K562 (cell line): Measurements from ENCODE around the gene WWTR1. TPM values are rescaled to one million over a fixed set of nuclear protein-coding genes. Genes with fewer than 3 reads are reported as not detected.
A peak's percentile ranks its signal among the peaks of the same experiment; 100 is the strongest.

ENCODE experiments used
- BACH1 ChIP-seq: fragments of 200-800 bp; sonication (Bioruptor generic); IDR thresholded peaks from 2 replicates; pipeline ENCODE4 v1.6.1; 2016; ENCODE audit warnings: missing genetic modification characterization, missing compliant biosample characterization
- CCNT2 ChIP-seq: IDR thresholded peaks from 2 replicates; pipeline ENCODE4 v1.6.1; 2011; ENCODE audit warnings: borderline replicate concordance, low read depth, mild to moderate bottlenecking, moderate library complexity, mixed read lengths, low read length; ENCODE audit not compliant: insufficient read length; ENCODE audit errors: extremely low read depth
- FOXJ3 ChIP-seq: sonication (generic); formaldehyde crosslinking; IDR thresholded peaks from 2 replicates; pipeline ENCODE4 v1.4.0; 2020; ENCODE audit warnings: mild to moderate bottlenecking, missing genetic modification reagents
- FOXM1 ChIP-seq, 2 experiments: fragments of 450-650 bp in 1 of 2; sonication (generic) in 1 of 2; formaldehyde crosslinking in 1 of 2; IDR thresholded peaks; 2 replicates each; pipeline versions ENCODE4 v1.6.1 to v1.9.0; 2017 to 2022; ENCODE audit warnings: low read depth in 2 of 2, mild to moderate bottlenecking in 2 of 2, missing genetic modification reagents in 1 of 2, moderate library complexity in 1 of 2
- HMG20B ChIP-seq: fragments of 250-450 bp; sonication (Bioruptor Pico); IDR thresholded peaks from 2 replicates; pipeline ENCODE4 v1.5.0; 2021; ENCODE audit warnings: mild to moderate bottlenecking
- NFRKB ChIP-seq: fragments of 450-650 bp; IDR thresholded peaks from 2 replicates; pipeline ENCODE4 v1.6.1; 2016; ENCODE audit warnings: low read depth
- SMAD4 ChIP-seq: fragments of 250-450 bp; sonication (Bioruptor Pico); conservative IDR thresholded peaks from 2 replicates; pipeline ENCODE4 v1.8.0; 2021; ENCODE audit warnings: inconsistent platforms, mild to moderate bottlenecking, moderate library complexity
- SMARCA4 ChIP-seq: fragments of 450-650 bp; IDR thresholded peaks from 2 replicates; pipeline ENCODE4 v1.6.1; 2016
- SMARCE1 ChIP-seq: fragments of 450-650 bp; IDR thresholded peaks from 2 replicates; pipeline ENCODE4 v1.7.1; 2016; ENCODE audit warnings: mild to moderate bottlenecking
- TOE1 ChIP-seq, 2 experiments: fragments of 450-650 bp in 1 of 2; sonication (generic) in 1 of 2; formaldehyde crosslinking in 1 of 2; IDR thresholded peaks; 2 replicates each; pipeline versions ENCODE4 v1.7.1 to v1.8.0; 2016 to 2022; ENCODE audit warnings: borderline replicate concordance in 2 of 2, mild to moderate bottlenecking in 2 of 2, antibody characterized with exemption in 1 of 2, inconsistent platforms in 1 of 2, low read depth in 1 of 2, missing genetic modification reagents in 1 of 2, moderate library complexity in 1 of 2
- ZEB2 ChIP-seq: fragments of 450-650 bp; IDR thresholded peaks from 2 replicates; pipeline ENCODE4 v1.6.1; 2016
- ZNF197 ChIP-seq: fragments of 200-800 bp; sonication (Bioruptor generic); IDR thresholded peaks from 2 replicates; pipeline ENCODE4 v1.6.1; 2016; ENCODE audit warnings: low read depth, missing genetic modification characterization, missing compliant biosample characterization
- polyA plus RNA-seq, 8 experiments: library from polyadenylated mRNA; depleted of rRNA in 4 of 8; stranded (reverse) in 5 of 8; unstranded in 3 of 8; fragments of >200 nt; fragmentation: Nextera tagmentation in 2 of 8; fragmentation: Illumina TruSeq in 1 of 8; extraction: Ambion mirVana in 2 of 8; extraction: Trizol in 1 of 8; gene quantifications; 2 replicates each; pipeline versions ENCODE4 v1.2.1 to v1.2.3, GENCODE V29; 2011 to 2014; ENCODE audit warnings: inconsistent platforms in 1 of 8, missing spikeins in 1 of 8
- total RNA-seq, 7 experiments: library from RNA; depleted of rRNA in 6 of 7; stranded (reverse); fragments of >200 nt in 6 of 7; fragmentation: Illumina TruSeq in 2 of 7; extraction: Trizol in 2 of 7; gene quantifications; 2 replicates each; pipeline versions ENCODE4 v1.2.1 to v1.2.3, GENCODE V29; 2011 to 2021; ENCODE audit warnings: low replicate concordance in 1 of 7
- TF ChIP-seq, protein P1 (sequence below), 3 experiments: fragments of 200-800 bp in 1 of 3; fragments of 250-450 bp in 1 of 3; fragments of 450-650 bp in 1 of 3; sonication (Bioruptor Pico) in 1 of 3; sonication (Bioruptor generic) in 1 of 3; formaldehyde crosslinking in 1 of 3; IDR thresholded peaks; 2 replicates each; pipeline versions ENCODE4 v1.6.1 to v1.8.0; 2016 to 2022; ENCODE audit warnings: mild to moderate bottlenecking in 2 of 3, missing genetic modification characterization in 2 of 3, missing compliant biosample characterization in 1 of 3, moderate library complexity in 1 of 3
- TF ChIP-seq, protein P2 (sequence below): fragments of 450-650 bp; formaldehyde crosslinking; IDR thresholded peaks from 2 replicates; pipeline ENCODE4 v1.4.0; 2020; ENCODE audit warnings: mild to moderate bottlenecking, moderate library complexity
- TF ChIP-seq, protein P3 (sequence below): fragments of 150-350 bp; IDR thresholded peaks from 2 replicates; pipeline ENCODE4 v1.6.1; 2014; ENCODE audit warnings: low read depth, mild to moderate bottlenecking, low read length, borderline replicate concordance
- TF ChIP-seq, protein P4 (sequence below), 2 experiments: fragments of 450-650 bp in 1 of 2; sonication (generic) in 1 of 2; formaldehyde crosslinking in 1 of 2; IDR thresholded peaks in 1 of 2; conservative IDR thresholded peaks in 1 of 2; 2 replicates each; pipeline versions ENCODE4 v1.6.1 to v1.8.1; 2016 to 2023; ENCODE audit warnings: mild to moderate bottlenecking in 2 of 2, moderate library complexity in 2 of 2, inconsistent platforms in 1 of 2, missing genetic modification reagents in 1 of 2

WWTR1 gene
- total and polyA plus RNA-seq, 9 of the 15 experiments (the other 6 are each of a cell fraction or from before 2014, with no cell fraction given): 0.04 to 1.5 (median 0.60) TPM

DNA sequence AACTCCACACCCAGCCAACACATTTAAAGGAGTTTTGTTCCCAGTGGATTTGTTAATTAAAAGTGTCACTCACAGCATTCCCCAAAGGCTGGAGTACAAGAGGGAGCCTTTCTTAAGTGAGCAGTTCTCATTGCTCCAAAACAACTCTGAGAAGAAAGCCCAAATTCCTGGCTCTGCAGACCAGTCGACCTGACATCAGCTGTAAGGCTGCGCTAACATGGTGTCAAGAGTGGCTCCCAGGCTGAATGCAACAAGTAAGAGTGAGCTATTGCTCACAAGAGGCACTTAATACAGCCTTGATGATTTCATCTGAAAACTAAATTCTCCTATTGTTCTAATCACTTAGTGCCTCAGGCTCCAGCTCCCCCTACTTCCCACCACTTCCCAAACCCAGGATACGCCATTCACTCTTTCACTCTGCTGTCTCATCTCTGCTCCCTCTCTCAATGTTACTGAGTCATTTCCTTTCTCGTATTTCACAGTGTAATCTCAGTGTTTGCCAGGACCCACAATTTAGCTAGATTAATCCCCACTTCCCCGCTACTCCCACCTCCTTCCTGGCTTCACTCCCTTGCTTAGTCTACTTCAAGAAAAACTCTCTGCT is 81.8 kb downstream of the WWTR1 start (continued):
- TF ChIP-seq SMARCA4: peak; percentile 94
- TF ChIP-seq, protein P1, sequence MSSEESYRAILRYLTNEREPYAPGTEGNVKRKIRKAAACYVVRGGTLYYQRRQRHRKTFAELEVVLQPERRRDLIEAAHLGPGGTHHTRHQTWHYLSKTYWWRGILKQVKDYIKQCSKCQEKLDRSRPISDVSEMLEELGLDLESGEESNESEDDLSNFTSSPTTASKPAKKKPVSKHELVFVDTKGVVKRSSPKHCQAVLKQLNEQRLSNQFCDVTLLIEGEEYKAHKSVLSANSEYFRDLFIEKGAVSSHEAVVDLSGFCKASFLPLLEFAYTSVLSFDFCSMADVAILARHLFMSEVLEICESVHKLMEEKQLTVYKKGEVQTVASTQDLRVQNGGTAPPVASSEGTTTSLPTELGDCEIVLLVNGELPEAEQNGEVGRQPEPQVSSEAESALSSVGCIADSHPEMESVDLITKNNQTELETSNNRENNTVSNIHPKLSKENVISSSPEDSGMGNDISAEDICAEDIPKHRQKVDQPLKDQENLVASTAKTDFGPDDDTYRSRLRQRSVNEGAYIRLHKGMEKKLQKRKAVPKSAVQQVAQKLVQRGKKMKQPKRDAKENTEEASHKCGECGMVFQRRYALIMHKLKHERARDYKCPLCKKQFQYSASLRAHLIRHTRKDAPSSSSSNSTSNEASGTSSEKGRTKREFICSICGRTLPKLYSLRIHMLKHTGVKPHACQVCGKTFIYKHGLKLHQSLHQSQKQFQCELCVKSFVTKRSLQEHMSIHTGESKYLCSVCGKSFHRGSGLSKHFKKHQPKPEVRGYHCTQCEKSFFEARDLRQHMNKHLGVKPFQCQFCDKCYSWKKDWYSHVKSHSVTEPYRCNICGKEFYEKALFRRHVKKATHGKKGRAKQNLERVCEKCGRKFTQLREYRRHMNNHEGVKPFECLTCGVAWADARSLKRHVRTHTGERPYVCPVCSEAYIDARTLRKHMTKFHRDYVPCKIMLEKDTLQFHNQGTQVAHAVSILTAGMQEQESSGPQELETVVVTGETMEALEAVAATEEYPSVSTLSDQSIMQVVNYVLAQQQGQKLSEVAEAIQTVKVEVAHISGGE (CRISPR knock-in tag; IDR thresholded peaks at IDR 0.05): peak in 1 of 3 experiments; percentile 16; a peak in 1 of 6 replicates
- TF ChIP-seq SMAD4 (CRISPR knock-in tag): peak; percentile 44; the same call in 1 of the 2 replicates
- TF ChIP-seq HMG20B: no peak
- peak; percentile 91 for TF ChIP-seq SMARCE1
- 0 out of 2 replicates have a peak, but pooled peaks have one; percentile 35 for TF ChIP-seq ZNF197 (CRISPR knock-in tag)
- TF ChIP-seq, protein P2, sequence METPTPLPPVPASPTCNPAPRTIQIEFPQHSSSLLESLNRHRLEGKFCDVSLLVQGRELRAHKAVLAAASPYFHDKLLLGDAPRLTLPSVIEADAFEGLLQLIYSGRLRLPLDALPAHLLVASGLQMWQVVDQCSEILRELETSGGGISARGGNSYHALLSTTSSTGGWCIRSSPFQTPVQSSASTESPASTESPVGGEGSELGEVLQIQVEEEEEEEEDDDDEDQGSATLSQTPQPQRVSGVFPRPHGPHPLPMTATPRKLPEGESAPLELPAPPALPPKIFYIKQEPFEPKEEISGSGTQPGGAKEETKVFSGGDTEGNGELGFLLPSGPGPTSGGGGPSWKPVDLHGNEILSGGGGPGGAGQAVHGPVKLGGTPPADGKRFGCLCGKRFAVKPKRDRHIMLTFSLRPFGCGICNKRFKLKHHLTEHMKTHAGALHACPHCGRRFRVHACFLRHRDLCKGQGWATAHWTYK (CRISPR knock-in tag): no peak
- TF ChIP-seq, protein P3, sequence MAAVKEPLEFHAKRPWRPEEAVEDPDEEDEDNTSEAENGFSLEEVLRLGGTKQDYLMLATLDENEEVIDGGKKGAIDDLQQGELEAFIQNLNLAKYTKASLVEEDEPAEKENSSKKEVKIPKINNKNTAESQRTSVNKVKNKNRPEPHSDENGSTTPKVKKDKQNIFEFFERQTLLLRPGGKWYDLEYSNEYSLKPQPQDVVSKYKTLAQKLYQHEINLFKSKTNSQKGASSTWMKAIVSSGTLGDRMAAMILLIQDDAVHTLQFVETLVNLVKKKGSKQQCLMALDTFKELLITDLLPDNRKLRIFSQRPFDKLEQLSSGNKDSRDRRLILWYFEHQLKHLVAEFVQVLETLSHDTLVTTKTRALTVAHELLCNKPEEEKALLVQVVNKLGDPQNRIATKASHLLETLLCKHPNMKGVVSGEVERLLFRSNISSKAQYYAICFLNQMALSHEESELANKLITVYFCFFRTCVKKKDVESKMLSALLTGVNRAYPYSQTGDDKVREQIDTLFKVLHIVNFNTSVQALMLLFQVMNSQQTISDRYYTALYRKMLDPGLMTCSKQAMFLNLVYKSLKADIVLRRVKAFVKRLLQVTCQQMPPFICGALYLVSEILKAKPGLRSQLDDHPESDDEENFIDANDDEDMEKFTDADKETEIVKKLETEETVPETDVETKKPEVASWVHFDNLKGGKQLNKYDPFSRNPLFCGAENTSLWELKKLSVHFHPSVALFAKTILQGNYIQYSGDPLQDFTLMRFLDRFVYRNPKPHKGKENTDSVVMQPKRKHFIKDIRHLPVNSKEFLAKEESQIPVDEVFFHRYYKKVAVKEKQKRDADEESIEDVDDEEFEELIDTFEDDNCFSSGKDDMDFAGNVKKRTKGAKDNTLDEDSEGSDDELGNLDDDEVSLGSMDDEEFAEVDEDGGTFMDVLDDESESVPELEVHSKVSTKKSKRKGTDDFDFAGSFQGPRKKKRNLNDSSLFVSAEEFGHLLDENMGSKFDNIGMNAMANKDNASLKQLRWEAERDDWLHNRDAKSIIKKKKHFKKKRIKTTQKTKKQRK: no peak
- no peak for TF ChIP-seq FOXJ3 (CRISPR knock-in tag)
- peak; percentile 81; the same call in 1 of the 2 replicates for TF ChIP-seq NFRKB
- TF ChIP-seq ZEB2: 0 out of 2 replicates have a peak, but pooled peaks have one; percentile 21
- TF ChIP-seq FOXM1 (IDR thresholded peaks at IDR 0.05; ENCODE audit: low read depth): 0 out of 2 replicates have a peak, but pooled peaks have one; percentile 13
- no peak for TF ChIP-seq FOXM1 (CRISPR knock-in tag; IDR thresholded peaks at IDR 0.05; ENCODE audit: low read depth)
- peak; percentile 60; the same call in 1 of the 2 replicates for TF ChIP-seq BACH1 (tag)
- 0 out of 2 replicates have a peak, but pooled peaks have one; percentile 27 for TF ChIP-seq TOE1 (IDR thresholded peaks at IDR 0.05; ENCODE audit: borderline replicate concordance)
- TF ChIP-seq TOE1 (CRISPR knock-in tag; IDR thresholded peaks at IDR 0.05; ENCODE audit: borderline replicate concordance, low read depth): no peak
- TF ChIP-seq, protein P4, sequence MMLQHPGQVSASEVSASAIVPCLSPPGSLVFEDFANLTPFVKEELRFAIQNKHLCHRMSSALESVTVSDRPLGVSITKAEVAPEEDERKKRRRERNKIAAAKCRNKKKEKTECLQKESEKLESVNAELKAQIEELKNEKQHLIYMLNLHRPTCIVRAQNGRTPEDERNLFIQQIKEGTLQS (IDR thresholded peaks at IDR 0.05): peak; percentile 74
- TF ChIP-seq, protein P4 (CRISPR knock-in tag; conservative IDR thresholded peaks at IDR 0.05): no peak
- TF ChIP-seq CCNT2: peak; percentile 16
